Measurements from ENCODE around the gene ARRB2.

Gene ARRB2

GRCh38 chr17:4728124-4728523, 17.7 kb downstream of the ARRB2 start:
- no peak for DNase-seq
- ATAC-seq = peak; percentile 34

- DNase-seq (no peak), ATAC-seq (no peak)
Measured at GRCh38 chr17:4733073-4733531, 22.7 kb downstream of the ARRB2 start.

GRCh38 chr17:4734857-4735475, 24.5 kb downstream of the ARRB2 start:
- no peak for DNase-seq
- no peak for ATAC-seq

- ATAC-seq (no peak), DNase-seq (no peak)
Measured at GRCh38 chr17:4735876-4736651, 25.6 kb downstream of the ARRB2 start.

- ATAC-seq (no peak), DNase-seq (no peak)
Measured at GRCh38 chr17:4738136-4739121, 28.0 kb downstream of the ARRB2 start.

GRCh38 chr17:4739122-4740024, 28.9 kb downstream of the ARRB2 start, which contains the start of the genes CXCL16 and ZMYND15:
Gene CXCL16, minus strand, starts transcription at chr17:4739928. Its CDS starts 589 bp downstream, at chr17:4739339.
Gene ZMYND15, plus strand, starts transcription at chr17:4739833. Its CDS starts 716 bp downstream, at chr17:4740549.
- ATAC-seq (peak; percentile 30), DNase-seq (peak; percentile 58)

- ATAC-seq = no peak
- no peak for DNase-seq
Measured at GRCh38 chr17:4740025-4740351, 29.6 kb downstream of the ARRB2 start.

- DNase-seq (no peak), ATAC-seq (no peak)
Measured at GRCh38 chr17:4740584-4740983, 30.2 kb downstream of the ARRB2 start.

- ATAC-seq = no peak
- DNase-seq = no peak
Measured at GRCh38 chr17:4741544-4741943, 31.1 kb downstream of the ARRB2 start.

- ATAC-seq = no peak
- no peak for DNase-seq
Measured at GRCh38 chr17:4742133-4742532, 31.7 kb downstream of the ARRB2 start.

GRCh38 chr17:4742629-4743028, 32.2 kb downstream of the ARRB2 start:
- DNase-seq (no peak), ATAC-seq (no peak)

- DNase-seq (no peak), ATAC-seq (no peak)
Measured at GRCh38 chr17:4743216-4743615, 32.8 kb downstream of the ARRB2 start.

GRCh38 chr17:4743898-4744297, 33.5 kb downstream of the ARRB2 start:
- no peak for DNase-seq

GRCh38 chr17:4744999-4745969, 34.9 kb downstream of the ARRB2 start:
- no peak for ATAC-seq
- DNase-seq = no peak

More at GRCh38 chr17:4743898-4744297, 33.5 kb downstream of the ARRB2 start:
- no peak for ATAC-seq

GRCh38 chr17:4747847-4748246, 37.4 kb downstream of the ARRB2 start:
- ATAC-seq (peak; percentile 34), DNase-seq (no peak)

- ATAC-seq (no peak), DNase-seq (no peak)
Measured at GRCh38 chr17:4748686-4749085, 38.3 kb downstream of the ARRB2 start.

- no peak for DNase-seq
- ATAC-seq = no peak
Measured at GRCh38 chr17:4750606-4751005, 40.2 kb downstream of the ARRB2 start.

GRCh38 chr17:4751932-4752331, 41.5 kb downstream of the ARRB2 start:
- DNase-seq (no peak), ATAC-seq (no peak)

- no peak for ATAC-seq
- no peak for DNase-seq
Measured at GRCh38 chr17:4753392-4753791, 43.0 kb downstream of the ARRB2 start.

- DNase-seq (no peak), ATAC-seq (no peak)
Measured at GRCh38 chr17:4759776-4760236, 49.4 kb downstream of the ARRB2 start.

Data from stimulated activated naive CD8-positive, alpha-beta T cell treated with anti-CD3 and anti-CD28 coated beads, Interleukin-15, Interleukin-2, amounts not matched to agents 100 U/mL and 50 U/mL, for 24 hours (primary cell).